Activated CD4-positive, alpha-beta T cell treated with anti-CD3 and anti-CD28 coated beads for 4 hours (primary cell): ENCODE measurements around the gene MTF1.

Source experiments
- DNase-seq, 2 donors: peaks; one replicate each; pipeline ENCODE4 v3.0.0-alpha.2; 2020

Gene MTF1

DNA sequence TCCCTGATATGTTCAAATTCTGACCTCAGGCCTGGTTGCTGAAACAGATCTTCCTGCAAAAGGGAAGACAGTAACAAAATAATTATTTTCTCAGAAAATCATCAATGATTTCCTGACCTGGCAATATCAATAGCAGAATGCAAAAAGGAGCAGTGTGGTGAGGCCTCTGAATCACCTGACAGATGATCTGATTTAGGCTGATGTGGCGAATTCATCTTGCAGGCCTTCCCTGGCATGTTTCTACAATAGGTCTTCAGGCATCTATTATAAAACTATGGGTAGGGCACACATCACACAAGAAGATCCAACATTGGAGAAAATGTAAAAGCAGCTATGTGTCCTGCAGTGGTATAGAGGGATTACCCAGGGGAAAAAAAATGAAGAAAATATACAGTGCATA, 7.1 kb upstream of the MTF1 start:
- DNase-seq = no peak

- no peak for DNase-seq
Observed at GRCh38 chr1:37865348-37866120, 6.1 kb upstream of the MTF1 start.

- DNase-seq = no peak
Observed at GRCh38 chr1:37862330-37862729, 2.9 kb upstream of the MTF1 start.

- DNase-seq = no peak
Observed at GRCh38 chr1:37861151-37861550, 1.8 kb upstream of the MTF1 start.

- no peak for DNase-seq
Observed at GRCh38 chr1:37860346-37860666, 914 bp upstream of the MTF1 start.

GRCh38 chr1:37858931-37859506, 373 bp downstream of the MTF1 start:
- no peak for DNase-seq

DNA sequence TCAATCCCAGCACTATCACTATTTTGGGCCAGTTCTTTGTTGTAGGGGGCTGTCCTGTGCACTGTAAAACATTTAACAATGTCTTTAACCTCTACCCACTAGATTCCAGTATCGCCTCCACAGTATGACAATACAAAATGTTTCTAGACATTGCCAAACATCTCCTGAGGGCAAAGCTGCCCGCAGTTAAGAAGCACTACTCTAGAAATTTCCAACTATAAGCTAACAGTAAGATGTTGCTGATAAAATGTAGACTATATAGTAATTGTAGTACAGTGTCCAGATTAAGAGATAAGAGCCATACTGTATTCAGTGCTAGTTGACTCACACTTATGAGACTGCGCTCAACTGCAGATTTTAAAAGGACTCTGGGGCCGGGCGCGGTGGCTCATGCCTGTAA, 5.0 kb downstream of the MTF1 start:
- no peak for DNase-seq

GRCh38 chr1:37853157-37853556, 6.2 kb downstream of the MTF1 start:
- DNase-seq = no peak

DNA sequence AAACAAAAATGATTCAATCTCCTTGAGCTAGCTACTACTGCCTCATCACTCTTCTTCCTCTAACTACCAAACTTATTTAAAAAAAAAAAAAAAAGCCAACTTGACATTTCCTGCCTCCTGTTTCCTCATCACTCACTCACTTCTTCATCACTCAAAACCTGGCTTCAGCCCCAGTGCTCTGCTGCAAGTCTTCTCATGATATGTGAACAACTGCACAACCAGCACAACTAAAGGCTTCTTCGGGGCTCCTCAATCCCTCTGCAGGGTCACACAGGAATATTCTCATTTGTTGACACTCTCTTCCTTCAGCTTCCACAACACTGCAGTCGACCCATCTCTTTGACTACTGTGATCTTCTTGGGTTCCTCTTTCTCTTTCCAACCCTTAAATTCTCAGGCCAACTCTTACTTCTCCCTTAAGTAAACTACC, 7.6 kb downstream of the MTF1 start:
- no peak for DNase-seq

- DNase-seq = no peak
Observed at GRCh38 chr1:37851262-37851661, 8.1 kb downstream of the MTF1 start.

DNA sequence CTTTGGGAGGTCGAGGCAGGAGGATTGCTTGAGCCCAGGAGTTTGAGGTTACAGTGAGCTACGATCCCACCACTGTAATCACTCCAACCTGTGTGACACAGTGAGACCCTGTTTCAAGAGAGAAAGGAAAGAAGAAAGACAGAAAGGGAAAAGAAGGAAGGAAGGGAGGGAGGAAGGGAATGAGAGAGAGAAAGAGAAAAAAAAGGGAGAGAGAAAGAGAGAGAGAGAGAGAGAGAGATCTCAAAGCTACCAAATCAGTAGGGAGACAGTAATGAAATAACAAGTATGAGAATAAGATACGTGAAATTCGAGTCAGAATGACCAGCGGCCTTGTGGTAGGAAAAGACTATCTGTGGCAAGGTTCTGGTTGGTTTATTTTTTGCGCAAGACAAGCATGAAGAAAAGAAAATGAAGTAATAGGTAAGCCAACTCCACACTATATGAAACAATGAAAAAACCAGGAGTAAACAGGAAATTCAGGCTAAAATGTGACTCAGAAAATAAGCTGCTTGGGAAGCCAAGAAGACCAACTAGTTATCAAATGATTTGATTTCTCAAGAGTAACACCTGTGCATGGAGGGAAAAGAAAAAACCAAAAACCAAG, 8.9 kb downstream of the MTF1 start:
- no peak for DNase-seq

DNA sequence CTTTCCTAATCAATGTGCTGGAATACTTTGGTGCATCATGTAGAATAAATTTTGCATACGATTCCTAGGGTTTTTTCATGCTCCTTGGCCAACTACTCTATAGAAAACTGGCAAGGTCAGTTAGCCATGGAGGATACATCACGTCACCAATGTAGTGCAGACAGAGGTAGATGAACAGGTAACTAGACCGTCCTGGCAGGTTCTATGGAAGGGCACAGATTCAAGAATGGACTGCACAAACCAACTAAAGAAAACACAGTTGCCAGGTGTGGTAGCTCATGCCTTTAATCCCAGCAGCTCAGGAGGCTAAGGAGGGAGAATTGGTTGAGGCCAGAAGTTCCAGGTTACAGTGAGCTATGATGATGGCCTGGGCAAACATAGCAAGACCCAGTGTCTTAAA, 9.9 kb downstream of the MTF1 start:
- DNase-seq = no peak

- no peak for DNase-seq
Observed at GRCh38 chr1:37846647-37847339, 12.6 kb downstream of the MTF1 start.

DNA sequence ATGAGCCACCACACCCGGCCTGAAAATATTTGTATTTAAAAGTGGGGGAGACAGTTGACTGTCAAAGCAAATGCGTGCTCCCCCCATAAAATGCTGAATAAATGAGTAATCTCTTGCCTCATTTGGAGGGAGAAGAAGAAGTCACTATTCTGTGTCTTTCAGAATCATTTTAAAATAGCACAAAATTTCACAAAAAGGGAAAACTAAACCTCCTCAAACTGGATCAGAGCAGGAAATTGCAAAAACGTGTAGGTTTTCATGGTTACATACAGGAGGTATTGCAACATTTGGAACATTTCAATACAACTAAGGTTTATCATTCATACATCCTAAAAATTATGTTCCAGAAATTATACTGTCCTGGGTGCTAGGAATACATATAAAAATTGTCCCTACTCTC, 13.6 kb downstream of the MTF1 start:
- no peak for DNase-seq

- DNase-seq = no peak
Observed at GRCh38 chr1:37845049-37845646, 14.2 kb downstream of the MTF1 start.

GRCh38 chr1:37844536-37844935, 14.9 kb downstream of the MTF1 start:
- no peak for DNase-seq

DNA sequence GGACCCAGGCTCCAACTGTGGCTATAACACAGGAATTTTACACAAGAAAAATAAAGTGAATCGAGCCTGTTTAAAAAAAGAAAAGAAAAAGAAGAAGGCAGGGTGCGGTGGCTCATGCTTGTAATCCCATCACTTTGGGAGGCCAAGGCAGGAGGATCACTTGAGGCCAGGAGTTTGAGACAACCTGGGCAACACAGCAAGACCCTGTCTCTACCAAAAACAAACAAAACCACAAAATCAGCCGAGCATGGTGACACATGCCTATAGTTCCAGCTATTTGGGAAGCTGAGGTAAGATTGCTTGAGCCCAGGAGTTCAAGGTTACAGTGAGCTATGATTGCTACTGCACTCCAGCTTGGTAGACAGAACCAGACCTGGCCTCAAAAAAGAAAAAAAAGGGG, 17.7 kb downstream of the MTF1 start:
- DNase-seq = no peak

DNA sequence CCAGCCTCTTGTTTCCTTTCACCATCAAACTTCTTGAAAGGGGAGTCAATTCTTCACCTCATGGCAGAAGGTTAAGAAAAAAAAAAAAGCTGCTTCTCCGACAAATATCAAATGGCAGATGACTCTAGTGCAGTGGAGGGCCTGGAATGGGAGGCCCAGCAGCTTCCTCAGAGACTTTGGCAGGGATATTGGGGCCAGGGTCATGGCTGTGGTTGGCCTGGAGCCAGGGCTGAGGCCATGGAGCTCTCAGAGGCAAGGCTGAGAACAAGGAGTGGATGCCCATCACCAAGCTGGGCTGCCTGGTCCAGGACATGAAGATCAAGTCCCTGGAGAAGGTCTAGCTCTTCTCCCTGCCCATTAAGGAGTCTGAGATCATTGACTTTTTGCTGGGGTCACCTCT, 18.7 kb downstream of the MTF1 start:
- DNase-seq = no peak

DNA sequence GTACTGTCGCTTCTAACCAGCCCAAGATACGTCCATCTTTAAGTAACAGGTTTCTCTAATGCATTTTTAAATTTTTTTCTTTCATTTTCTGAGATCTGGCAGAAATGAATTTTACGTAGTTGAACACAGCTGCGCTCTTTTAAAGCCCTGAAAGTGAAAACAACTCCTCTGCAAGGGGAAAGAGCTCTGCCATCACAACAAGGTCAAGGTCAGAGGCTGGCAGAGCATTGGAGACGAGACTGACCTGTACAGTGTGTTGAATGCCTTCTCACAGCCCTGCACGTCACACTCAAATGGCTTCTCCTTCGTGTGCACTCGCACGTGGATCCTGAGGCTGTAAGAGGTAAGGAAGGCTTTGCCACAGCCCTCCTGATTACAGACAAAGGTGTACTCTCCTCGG, 19.7 kb downstream of the MTF1 start:
- no peak for DNase-seq

- no peak for DNase-seq
Observed at GRCh38 chr1:37836788-37837187, 22.6 kb downstream of the MTF1 start.

GRCh38 chr1:37831809-37832208, 27.6 kb downstream of the MTF1 start:
- no peak for DNase-seq

GRCh38 chr1:37831109-37831508, 28.3 kb downstream of the MTF1 start:
- no peak for DNase-seq

DNA sequence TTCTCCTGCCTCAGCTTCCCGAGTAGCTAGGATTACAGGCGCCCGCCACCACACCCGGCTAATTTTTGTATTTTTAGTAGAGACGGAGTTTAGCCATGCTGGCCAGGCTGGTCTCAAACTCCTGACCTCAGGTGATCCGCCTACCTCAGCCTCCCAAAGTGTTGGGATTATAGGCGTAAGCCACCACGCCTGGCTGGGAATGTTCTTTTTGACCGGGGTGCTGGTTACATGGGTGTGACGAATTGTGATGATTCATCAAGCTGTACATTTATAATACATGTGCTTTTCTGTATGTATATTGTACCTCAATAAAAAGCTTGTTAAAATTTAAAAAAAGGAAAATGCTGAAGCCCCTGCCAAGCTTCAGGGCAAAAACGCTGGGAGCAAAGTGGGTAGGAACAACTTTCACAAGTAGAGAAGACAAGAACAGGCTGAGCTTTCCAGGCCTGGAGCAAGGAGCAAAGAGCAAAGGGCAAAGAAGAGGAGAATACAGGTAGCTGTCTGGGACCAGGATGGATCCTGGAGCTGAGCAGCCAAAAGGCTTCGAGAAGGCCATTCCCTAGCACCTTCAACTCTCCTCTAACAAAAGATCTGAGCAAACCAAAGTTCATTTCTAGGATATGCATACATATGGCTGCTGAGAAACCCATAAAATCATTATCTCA, 30.9 kb downstream of the MTF1 start:
- DNase-seq = no peak
